ENCODE measurements around the gene SLBP.

SLBP gene

DNA sequence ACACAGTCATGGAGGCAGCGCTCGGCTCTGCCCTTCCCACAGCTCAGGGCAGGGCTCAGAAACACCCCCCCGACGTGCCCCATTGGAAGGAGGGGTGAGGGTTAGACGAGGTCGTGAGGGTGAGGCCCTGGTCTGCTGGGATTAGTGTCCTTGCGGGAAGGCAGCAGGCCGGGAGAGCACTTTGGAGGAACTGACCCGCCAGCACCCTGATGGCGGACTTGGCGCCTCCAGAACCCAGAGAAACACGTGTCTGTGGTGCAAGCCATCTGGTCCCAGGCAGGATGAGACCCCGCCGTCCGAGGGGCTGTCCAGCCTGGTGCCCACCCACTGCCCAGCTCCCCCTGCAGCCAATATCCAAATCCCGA, 35.5 kb upstream of the SLBP start:
- no peaks in the 10 kb centered on the region for H3K27me3 ChIP-seq (ENCODE audit: insufficient read depth, low read depth, severe bottlenecking)
- peak; percentile 54 for DNase-seq
- H3K9me3 ChIP-seq (ENCODE audit: severe bottlenecking) = peaks cover 3% of the 10 kb centered on the region
- peaks cover 22% of the 10 kb centered on the region for H3K36me3 ChIP-seq
- H3K4me3 ChIP-seq (ENCODE audit: low read depth, low read length) = no peak overlapping the region
- TF ChIP-seq, protein P1, sequence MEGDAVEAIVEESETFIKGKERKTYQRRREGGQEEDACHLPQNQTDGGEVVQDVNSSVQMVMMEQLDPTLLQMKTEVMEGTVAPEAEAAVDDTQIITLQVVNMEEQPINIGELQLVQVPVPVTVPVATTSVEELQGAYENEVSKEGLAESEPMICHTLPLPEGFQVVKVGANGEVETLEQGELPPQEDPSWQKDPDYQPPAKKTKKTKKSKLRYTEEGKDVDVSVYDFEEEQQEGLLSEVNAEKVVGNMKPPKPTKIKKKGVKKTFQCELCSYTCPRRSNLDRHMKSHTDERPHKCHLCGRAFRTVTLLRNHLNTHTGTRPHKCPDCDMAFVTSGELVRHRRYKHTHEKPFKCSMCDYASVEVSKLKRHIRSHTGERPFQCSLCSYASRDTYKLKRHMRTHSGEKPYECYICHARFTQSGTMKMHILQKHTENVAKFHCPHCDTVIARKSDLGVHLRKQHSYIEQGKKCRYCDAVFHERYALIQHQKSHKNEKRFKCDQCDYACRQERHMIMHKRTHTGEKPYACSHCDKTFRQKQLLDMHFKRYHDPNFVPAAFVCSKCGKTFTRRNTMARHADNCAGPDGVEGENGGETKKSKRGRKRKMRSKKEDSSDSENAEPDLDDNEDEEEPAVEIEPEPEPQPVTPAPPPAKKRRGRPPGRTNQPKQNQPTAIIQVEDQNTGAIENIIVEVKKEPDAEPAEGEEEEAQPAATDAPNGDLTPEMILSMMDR (IDR thresholded peaks at IDR 0.05; ENCODE audit: low read depth, low read length) = 0 out of 2 replicates have a peak, but pooled peaks have one; percentile 1
- no peak overlapping the region for H3K27ac ChIP-seq

GRCh38 chr4:1746919-1747602, 34.9 kb upstream of the SLBP start:
- TF ChIP-seq, protein P1 (IDR thresholded peaks at IDR 0.05; ENCODE audit: low read depth, low read length) = no peak
- DNase-seq = peak; percentile 70
- H3K27ac ChIP-seq = peak overlapping the region; percentile 1
- peaks cover 28% of the 10 kb centered on the region for H3K36me3 ChIP-seq
- no peak overlapping the region for H3K4me3 ChIP-seq (ENCODE audit: low read depth, low read length)
- H3K27me3 ChIP-seq (ENCODE audit: insufficient read depth, low read depth, severe bottlenecking) = no peaks in the 10 kb centered on the region
- H3K9me3 ChIP-seq (ENCODE audit: severe bottlenecking) = peaks cover 3% of the 10 kb centered on the region

GRCh38 chr4:1746265-1746691, 34.2 kb upstream of the SLBP start:
- no peak overlapping the region for H3K4me3 ChIP-seq (ENCODE audit: low read depth, low read length)
- peak; percentile 96 for DNase-seq

GRCh38 chr4:1745697-1746096, 33.6 kb upstream of the SLBP start:
- Histone ChIP-seq H3K27ac (0 out of 2 replicates have a peak overlapping the region, but pooled peaks have one; percentile 4), H3K36me3 (peaks cover 41% of the 10 kb centered on the region), H3K4me3 (ENCODE audit: low read depth, low read length) (no peak overlapping the region), H3K9me3 (ENCODE audit: severe bottlenecking) (peaks cover 3% of the 10 kb centered on the region), H3K27me3 (ENCODE audit: insufficient read depth, low read depth, severe bottlenecking) (no peaks in the 10 kb centered on the region)
- no peak for DNase-seq
- TF ChIP-seq, protein P1 (IDR thresholded peaks at IDR 0.05; ENCODE audit: low read depth, low read length) = peak; percentile 29; the same call in 1 of the 2 replicates

More at GRCh38 chr4:1746265-1746691, 34.2 kb upstream of the SLBP start:
- TF ChIP-seq, protein P1 (IDR thresholded peaks at IDR 0.05; ENCODE audit: low read depth, low read length) = peak; percentile 98
- Histone ChIP-seq H3K9me3 (ENCODE audit: severe bottlenecking) (peaks cover 3% of the 10 kb centered on the region), H3K27ac (peak overlapping the region; percentile 1; the same call in 1 of the 2 replicates), H3K27me3 (ENCODE audit: insufficient read depth, low read depth, severe bottlenecking) (no peaks in the 10 kb centered on the region), H3K36me3 (peaks cover 35% of the 10 kb centered on the region)

DNA sequence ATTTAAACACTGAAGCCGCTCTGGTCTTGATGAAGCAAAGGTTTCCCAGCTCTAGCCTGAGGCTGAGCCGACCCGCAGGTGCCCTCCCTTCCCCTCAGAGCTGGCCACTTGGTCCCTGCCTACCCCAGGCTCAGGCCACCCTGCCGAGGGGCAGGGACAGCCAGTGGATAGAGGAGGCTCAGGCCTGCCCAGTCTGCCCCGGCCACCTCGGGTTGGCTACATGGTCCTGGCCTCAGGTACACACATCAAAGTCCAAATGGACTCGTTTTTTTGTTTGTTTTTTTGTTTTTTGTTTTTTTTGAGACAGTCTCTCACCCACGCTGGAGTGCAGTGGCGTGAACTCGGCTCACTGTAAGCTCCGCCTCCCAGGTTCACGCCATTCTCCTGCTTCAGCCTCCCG, 33.0 kb upstream of the SLBP start:
- TF ChIP-seq, protein P1 (IDR thresholded peaks at IDR 0.05; ENCODE audit: low read depth, low read length) = no peak
- peaks cover 3% of the 10 kb centered on the region for H3K9me3 ChIP-seq (ENCODE audit: severe bottlenecking)
- H3K27me3 ChIP-seq (ENCODE audit: insufficient read depth, low read depth, severe bottlenecking) = no peaks in the 10 kb centered on the region
- peak overlapping the region; percentile 11; the same call in 1 of the 2 replicates for H3K27ac ChIP-seq
- H3K4me3 ChIP-seq (ENCODE audit: low read depth, low read length) = no peak overlapping the region
- peaks cover 47% of the 10 kb centered on the region for H3K36me3 ChIP-seq
- no peak for DNase-seq

Data from WERI-Rb-1 (cell line).